Loucy (cell line): ENCODE measurements around the gene SRSF4.

Source experiments
- EZH2phosphoT487 ChIP-seq: fragments of 200-600 bp; IDR thresholded peaks from 2 replicates; pipeline ENCODE4 v1.6.1; 2018; ENCODE audit warnings: antibody characterized with exemption, mild to moderate bottlenecking, moderate library complexity, borderline replicate concordance
- TF ChIP-seq, protein P1 (sequence below): fragments of 200-600 bp; sonication (generic); conservative IDR thresholded peaks from 2 replicates; pipeline ENCODE4 v1.5.1; 2014; ENCODE audit warnings: mild to moderate bottlenecking, antibody characterized with exemption, low read length

DNA sequence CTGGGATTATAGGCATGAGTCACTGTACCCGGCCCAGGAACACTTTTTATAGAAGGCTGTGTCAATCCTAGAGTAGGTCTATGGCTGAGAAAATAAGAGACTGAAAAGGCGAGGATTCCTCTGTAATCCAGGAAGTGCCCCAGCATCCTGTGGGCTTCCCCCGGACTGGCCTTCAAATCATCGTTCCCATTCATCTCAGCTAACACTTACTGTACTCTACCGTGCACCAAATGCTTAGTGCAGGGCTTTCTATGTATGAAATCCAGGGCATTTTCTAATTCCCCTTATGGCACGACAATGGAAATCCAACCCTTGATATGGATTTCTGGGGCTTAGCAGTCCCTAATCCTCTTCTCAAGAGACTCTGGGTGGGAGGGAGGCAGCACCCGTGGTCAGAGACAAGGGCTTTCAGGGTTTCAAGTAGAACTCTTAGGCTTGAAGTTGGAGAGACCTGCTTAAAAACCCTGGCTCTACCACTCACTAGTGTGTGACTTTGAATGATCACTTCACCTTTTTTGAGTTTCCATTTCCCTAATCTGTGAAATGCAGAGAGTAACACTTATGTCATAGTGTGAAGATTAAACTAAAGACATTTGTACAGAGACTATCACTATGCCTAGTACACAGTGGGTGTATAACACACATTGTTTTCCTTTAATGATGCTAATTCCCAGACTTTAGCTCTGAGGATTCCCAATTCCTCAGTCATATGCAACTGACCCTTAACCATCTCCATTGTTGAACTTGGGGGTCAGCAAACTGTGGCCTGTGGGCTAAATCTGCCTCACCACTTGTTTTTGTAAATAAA lies 28.8 kb upstream of the SRSF4 start:
- no peak for TF ChIP-seq EZH2phosphoT487
- TF ChIP-seq, protein P1, sequence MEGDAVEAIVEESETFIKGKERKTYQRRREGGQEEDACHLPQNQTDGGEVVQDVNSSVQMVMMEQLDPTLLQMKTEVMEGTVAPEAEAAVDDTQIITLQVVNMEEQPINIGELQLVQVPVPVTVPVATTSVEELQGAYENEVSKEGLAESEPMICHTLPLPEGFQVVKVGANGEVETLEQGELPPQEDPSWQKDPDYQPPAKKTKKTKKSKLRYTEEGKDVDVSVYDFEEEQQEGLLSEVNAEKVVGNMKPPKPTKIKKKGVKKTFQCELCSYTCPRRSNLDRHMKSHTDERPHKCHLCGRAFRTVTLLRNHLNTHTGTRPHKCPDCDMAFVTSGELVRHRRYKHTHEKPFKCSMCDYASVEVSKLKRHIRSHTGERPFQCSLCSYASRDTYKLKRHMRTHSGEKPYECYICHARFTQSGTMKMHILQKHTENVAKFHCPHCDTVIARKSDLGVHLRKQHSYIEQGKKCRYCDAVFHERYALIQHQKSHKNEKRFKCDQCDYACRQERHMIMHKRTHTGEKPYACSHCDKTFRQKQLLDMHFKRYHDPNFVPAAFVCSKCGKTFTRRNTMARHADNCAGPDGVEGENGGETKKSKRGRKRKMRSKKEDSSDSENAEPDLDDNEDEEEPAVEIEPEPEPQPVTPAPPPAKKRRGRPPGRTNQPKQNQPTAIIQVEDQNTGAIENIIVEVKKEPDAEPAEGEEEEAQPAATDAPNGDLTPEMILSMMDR = no peak
